GM18873 (cell line): ENCODE data around the gene DOCK11.
"Not testable (repeated sequence)": the region's sequence is repeated elsewhere in the genome, so short reads cannot be mapped to it uniquely, and the experiment has no call there.

ENCODE experiments used
- ATAC-seq: cut with Tn5 transposase; IDR thresholded peaks from one replicate; pipeline ENCODE4 v1.9.1; 2021; ENCODE audit warnings: mild to moderate bottlenecking, moderate library complexity, moderate number of reproducible peaks; ENCODE audit not compliant: unreplicated experiment, low FRiP score

Gene DOCK11

GRCh38 chrX:118677318-118677717 is 181.7 kb downstream of the DOCK11 start:
- no peak for ATAC-seq

DNA sequence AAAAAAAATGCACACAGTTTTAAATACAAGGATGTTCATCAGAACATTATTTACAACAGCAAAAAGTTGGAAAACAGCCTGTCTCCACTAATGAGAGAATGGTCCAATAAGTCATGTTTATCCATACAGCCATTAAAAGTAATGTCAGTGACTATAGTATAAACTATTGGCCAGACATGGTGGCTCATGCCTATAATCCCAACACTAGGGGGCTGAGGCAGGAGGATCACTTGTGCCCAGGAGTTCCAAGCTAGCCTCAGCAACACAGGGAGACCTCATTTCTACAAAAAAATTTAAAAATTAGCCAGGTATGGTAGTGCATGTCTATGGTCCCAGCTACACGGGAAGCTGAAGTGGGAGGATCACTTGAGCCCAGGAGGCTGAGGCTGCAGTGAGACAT is 183.7 kb downstream of the DOCK11 start:
- no peak for ATAC-seq

- ATAC-seq, result no peak
These were observed 186.8 kb downstream of the DOCK11 start for GRCh38 chrX:118682258-118683014.

GRCh38 chrX:118685393-118685792 is 189.8 kb downstream of the DOCK11 start:
- no peak for ATAC-seq

- no peak for ATAC-seq
These were observed 193.3 kb downstream of the DOCK11 start for GRCh38 chrX:118688935-118689334.

DNA sequence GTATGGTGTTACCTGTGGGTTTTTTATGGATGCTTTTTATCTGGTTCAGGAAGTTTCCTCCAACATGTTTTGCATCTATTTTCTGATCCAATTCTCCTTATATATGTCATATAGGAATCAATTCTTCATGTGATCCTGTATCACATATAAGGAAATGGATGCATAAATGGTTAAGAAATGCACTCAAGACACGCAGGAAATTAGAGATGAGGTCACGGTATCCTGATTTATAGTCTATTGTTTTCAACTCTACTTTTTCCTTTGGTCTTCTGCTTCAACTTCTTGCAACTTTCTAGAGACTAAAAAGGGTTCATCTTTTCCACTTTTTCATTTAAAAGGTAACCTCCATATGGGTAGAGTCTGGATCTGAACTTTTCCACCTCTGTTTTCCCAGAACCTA is 198.2 kb downstream of the DOCK11 start:
- no peak for ATAC-seq

GRCh38 chrX:118694638-118695037 is 199.0 kb downstream of the DOCK11 start:
- no peak for ATAC-seq

DNA sequence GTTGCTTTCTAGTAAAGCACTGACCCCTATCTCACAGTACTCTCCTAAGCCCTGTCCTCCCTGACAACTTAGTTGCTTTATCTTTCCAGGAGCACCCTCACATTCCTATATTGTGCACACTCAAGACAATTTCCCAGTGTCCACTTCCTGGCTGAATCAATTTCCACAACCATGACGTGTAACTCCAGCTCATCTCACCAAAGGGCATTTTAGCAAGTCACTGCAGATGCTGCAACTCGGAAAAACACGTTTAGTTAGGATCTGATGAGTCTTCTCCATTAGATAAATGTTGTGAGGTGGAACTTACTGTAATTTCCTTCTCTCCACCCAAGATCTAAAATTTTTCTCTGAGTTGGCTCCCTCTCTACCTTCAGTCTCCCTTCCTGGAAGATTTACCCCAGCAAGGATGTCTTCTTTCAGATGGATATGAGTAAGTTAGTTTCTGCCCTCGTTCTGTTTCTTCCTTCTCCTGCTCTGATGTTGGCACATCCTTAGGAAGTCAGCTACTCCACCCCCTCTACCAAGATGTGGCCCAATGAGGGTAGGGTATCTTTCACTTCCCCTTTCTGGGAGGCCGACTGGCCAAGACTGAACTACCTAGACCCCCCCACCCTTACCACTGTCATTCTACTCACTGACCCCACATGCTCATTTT is 203.0 kb downstream of the DOCK11 start:
- no peak for ATAC-seq

- ATAC-seq, result no peak
These were observed 207.1 kb downstream of the DOCK11 start for GRCh38 chrX:118702741-118703140.

DNA sequence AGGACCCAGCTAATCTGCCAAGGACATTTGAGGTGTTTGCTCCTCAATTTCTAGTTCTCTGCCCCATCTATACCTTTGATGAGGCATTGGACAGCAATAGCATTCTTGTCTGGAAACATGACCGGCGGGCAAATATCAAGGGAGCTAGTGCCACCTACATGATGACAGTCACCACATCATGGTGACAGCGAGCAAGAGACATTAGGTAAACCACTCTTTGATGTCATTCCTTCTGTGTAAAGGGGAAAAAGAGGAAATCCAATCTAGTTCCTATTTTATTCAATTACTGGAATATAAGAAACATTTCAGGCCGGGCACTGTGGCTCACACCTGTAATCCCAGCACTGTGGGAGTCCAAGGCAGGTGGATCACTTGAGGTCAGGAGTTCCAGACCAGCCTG is 211.1 kb downstream of the DOCK11 start:
- no peak for ATAC-seq

GRCh38 chrX:118714521-118714920 is 218.9 kb downstream of the DOCK11 start:
- no peak for ATAC-seq

DNA sequence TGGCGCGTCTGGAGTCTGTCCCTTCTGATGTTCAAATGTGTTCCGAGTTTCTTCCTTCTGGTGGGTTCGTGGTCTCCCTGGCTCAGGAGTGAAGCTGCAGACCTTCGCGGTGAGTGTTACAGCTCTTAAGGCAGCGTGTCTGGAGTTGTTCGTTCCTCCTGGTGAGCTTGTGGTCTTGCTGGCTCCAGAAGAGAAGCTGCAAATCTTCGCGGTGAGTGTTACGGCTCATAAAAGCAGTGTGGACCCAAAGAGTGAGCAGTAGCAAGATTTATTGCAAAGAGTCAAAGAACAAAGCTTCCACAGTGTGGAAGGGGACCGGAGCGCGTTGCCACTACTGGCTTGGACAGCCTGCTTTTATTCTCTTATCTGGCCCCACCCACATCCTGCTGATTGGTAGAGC is 220.3 kb downstream of the DOCK11 start:
- not testable (repeated sequence) for ATAC-seq

GRCh38 chrX:118716833-118717232 is 221.2 kb downstream of the DOCK11 start:
- not testable (repeated sequence) for ATAC-seq

DNA sequence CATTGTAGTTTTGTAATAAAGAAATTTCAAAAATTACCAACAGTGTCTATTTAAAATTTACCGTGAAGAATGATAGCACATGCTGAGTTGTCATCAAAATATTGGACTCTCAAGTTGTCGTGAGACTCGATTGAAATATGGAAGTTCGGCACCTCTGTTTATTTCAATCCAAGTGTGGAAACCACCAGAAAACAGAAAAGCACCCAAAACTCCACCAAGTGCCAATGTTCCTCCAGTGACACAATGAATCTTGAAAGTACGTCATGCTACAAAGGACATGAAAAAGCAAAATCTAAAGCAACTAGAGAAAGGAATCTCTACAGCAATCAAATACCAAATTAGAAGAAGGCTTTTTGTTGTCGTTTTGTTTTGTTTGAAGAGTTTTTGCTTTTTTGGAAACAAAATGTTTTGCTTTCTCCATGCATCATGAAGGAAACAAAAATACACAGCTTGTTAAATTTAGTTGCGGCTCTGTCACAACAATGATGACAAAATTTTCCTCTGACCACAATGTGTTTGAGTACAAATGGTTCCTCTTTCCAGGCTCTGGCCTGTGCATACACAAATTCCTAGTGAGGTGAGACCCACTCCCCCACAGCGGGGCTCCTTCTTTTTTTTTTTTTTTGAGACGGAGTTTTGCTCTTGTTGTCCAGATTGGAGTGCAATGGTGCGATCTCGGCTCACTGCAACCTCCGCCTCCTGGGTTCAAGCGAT is 222.2 kb downstream of the DOCK11 start:
- no peak for ATAC-seq

DNA sequence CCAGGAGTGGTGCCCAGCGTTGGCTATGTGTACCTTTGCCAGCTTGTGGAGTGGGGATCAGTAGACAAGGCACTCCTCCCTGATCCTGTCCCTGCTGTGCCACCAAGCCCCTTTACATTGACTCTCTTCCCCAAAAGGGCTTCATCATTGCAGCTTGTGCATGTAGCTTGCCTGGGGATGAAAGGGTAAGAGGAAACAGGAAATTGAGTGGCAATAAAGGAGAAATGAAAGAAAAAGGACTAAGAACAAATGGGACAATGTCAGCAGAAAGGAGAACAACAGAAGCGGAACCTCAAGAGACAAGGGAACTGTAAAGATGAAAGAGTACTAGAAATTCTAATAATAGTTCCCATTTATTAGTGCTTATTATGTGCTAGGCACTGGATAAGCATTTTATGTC is 223.1 kb downstream of the DOCK11 start:
- no peak for ATAC-seq

GRCh38 chrX:118720058-118720707 is 224.6 kb downstream of the DOCK11 start:
- no peak for ATAC-seq

DNA sequence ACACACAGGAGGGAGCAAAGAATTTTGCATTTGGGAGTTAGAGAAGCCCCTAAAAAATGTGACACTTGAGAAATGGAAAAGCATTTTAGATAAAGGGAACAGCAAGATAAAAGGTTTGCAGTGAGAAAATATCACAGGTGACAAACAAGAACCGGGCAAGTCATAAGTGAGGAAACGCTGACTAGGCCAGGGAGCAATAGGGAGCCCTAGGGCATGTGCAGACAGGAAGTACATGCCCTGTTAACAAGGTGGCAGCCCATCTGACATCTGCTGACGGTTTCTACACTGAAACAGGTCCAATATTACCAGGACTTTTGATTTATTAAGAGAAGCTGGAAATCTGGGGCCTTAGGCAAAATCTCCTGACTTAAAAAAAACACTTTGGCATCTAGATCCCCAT is 227.8 kb downstream of the DOCK11 start:
- no peak for ATAC-seq

DNA sequence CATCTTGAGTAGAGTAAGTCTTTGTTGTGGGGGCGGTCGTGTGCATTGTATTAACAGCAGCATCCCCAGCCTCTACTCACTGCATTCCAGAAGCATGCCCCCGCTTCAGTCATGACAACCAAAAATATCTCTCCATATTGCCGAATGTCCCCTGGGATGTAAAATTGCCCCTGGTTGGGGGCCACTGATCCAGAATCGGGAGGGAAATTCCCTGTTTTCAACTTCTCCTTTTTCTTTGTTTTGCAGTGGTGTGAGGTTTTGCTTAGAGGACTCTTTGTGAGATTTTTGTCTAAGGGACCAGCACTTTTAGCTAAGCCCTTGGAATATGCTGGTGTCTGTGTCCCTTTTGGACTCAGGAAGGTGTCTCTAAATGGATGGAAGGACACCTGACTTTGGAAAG is 228.8 kb downstream of the DOCK11 start:
- no peak for ATAC-seq

DNA sequence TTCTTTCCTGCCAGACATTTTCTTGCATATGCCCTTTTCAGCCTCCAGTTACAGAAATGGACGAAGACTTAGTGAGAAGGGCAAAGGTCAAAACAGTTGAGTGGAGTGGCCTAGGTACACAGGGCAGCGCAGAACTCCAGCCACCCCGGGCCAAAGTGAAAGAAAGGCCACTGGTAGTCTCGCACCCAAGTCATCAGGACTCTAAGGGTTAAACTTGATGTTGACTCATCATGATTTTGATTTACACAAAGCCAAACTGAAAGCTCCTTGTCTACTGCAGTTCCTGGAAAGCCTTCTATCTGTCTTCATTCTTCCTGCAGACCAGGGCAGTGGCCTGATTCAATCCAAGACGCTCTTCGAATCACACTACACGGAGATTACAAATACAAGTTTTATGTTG is 229.2 kb downstream of the DOCK11 start:
- no peak for ATAC-seq

- ATAC-seq, result no peak
These were observed 230.8 kb downstream of the DOCK11 start for GRCh38 chrX:118726396-118726795.
